GM12864 (cell line): Measurements from ENCODE around the gene SF1.

Experiments
- DNase-seq: peaks from one replicate; pipeline ENCODE4 v3.0.0-alpha.2; 2011; ENCODE audit warnings: low read depth
- H3K4me3 ChIP-seq: 2 replicates; pipeline ENCODE4 v1.5.1; 2011; ENCODE audit warnings: mild to moderate bottlenecking, low read depth, low read length, control low read depth
- CTCF ChIP-seq: IDR thresholded peaks from 2 replicates; pipeline ENCODE4 v1.5.1; 2011; ENCODE audit warnings: low read depth, mild to moderate bottlenecking, moderate library complexity, low read length, control low read depth, inconsistent platforms; ENCODE audit errors: missing control alignments

Gene SF1

GRCh38 chr11:64800303-64801157 is 22.2 kb upstream of the SF1 start:
- no peak for TF ChIP-seq CTCF
- no peak for DNase-seq
- H3K4me3 ChIP-seq, result no peak overlapping the region; the same call in 1 of the 2 replicates

DNA sequence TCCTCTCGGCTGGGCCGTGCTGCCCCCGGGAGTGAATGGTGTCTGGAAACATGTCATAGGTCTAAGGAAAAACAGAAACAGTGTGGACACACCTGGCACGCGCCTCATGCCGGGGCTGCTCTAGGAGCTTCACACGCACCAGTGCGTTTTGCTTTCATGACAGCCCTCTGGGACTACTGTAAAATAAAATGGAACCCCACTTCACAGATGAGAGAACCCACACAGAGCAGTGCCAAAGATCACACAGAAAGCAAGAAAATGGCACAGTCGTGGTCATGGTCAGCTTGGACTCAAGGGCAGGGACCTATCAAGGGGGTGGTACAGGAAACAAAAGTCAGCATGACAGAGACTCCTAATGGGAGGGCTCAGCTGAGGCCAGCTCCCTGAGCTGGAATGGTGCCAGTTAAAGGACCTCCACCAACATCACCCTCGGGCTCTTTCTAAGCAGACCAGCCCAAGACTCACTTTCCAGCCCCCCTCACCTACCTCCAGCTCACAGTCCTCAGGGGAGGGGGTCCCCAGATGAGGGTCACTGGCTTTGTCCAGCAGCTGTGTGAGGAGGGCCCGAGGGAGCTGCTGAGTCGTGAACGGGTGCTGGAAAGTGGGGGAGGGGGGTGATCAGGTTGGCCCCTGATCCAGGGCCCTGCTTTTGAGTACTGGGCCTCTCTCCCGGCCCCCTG is 21.4 kb upstream of the SF1 start:
- no peak overlapping the region for H3K4me3 ChIP-seq
- no peak for DNase-seq
- no peak for TF ChIP-seq CTCF

- no peak for TF ChIP-seq CTCF
- no peak overlapping the region for H3K4me3 ChIP-seq
Observed at GRCh38 chr11:64799256-64799622, 20.9 kb upstream of the SF1 start.

DNA sequence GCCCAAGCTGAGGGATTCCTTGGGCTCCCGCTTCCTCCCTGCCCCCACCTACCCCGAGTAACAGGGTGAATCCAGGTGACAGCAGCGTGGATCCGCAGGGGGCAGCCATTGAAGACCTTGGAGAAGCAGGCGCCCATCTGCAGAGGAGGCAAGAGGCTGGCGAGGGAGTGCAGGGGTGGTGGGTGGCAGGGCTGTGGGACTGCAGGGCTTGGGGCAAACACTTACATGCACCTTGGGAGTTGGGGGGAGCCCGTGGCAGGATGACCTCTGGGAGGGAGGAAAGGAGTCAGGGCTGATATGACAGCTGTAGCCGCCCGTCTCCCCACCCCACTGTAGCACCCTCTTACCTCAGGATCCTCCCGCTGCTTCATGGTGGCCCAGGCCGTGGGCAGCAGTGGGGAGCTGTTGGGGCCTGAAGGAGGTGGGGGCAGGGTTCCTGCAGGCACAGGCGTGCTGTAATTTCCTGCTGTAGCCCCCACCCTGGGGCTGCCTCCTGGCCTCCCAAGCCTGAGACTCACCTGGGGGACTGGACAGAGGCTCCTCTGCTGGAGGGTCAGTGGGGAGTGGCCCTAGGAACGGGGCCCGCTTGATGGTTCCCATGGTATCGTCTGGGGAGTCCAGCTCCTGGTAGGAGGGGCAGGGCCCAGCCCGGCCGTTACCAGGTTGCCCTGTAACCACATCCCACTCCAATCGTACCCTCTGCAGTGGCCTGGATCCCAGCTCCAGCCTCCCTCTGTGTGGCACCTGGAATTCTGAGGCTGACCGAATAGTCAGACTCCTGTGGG is 18.6 kb upstream of the SF1 start:
- DNase-seq, result no peak
- H3K4me3 ChIP-seq, result no peak overlapping the region
- TF ChIP-seq CTCF, result no peak

More at GRCh38 chr11:64799256-64799622, 20.9 kb upstream of the SF1 start:
- no peak for DNase-seq

DNA sequence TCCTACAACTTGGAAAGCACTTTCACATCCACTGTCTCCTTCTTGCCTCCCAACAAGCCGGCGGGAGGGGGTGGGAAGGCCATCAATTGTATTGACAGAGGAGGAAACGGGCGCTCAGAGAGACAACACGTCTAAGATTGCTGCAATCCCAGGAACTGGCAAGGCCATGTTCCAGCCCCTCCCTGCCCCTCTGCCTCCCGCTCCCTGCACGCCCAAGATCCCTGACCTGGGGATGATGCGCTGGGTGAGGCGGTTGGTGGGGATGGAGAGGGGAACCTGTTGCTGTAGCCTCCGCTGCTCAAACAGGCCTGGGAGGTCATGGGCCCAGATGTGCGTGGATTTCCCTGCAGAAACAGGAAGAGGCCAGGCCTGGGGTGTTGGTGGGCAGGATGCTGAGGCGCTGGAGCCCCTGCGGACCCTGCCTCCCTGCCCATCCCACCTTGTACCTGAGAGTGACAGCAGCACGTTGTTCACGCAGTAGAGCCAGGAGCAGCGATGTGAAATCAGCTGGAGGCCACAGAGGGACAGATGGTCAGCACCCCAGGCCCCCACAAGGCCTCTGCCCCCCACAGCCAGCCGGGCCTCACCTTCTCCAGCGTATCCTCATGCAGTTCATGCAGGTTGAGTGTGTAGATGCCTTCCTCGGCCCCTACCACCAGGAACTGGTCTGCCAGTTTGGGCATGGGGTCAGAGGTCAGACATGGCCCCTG is 17.9 kb upstream of the SF1 start:
- DNase-seq, result no peak
- H3K4me3 ChIP-seq, result no peak overlapping the region
- TF ChIP-seq CTCF, result no peak

DNA sequence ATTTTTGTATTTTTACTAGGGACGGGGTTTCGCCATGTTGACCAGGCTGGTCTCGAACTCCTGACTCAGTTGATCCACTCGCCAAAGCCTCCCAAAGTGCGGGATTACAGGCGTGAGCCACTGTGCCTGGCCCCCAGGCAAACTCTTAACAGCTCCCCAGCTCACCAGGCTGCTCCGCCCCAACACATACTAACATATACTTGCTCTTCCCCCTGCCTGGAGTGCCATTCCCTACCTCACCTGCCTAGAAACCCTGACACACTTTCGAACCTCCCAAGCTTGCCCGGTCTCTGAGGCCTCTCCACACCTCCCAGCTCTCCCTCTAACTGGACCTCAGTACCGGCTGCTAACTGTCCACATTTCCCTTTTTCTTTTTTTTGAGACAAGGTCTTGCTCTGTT is 16.2 kb upstream of the SF1 start:
- H3K4me3 ChIP-seq, result no peak overlapping the region
- no peak for TF ChIP-seq CTCF
- DNase-seq, result no peak
